HG03095 (cell line): ENCODE data around the gene SLC38A10.

Experiments
- ATAC-seq: cut with Tn5 transposase; IDR thresholded peaks from one replicate; pipeline ENCODE4 v1.9.1; 2021; ENCODE audit warnings: moderate library complexity; ENCODE audit not compliant: unreplicated experiment

Gene SLC38A10

GRCh38 chr17:81258292-81258691, 36.8 kb downstream of the SLC38A10 start:
- no peak for ATAC-seq

GRCh38 chr17:81257533-81257932, 37.6 kb downstream of the SLC38A10 start:
- ATAC-seq = no peak

- no peak for ATAC-seq
Observed at GRCh38 chr17:81256616-81257015, 38.5 kb downstream of the SLC38A10 start.

GRCh38 chr17:81254955-81255717, 40.0 kb downstream of the SLC38A10 start:
- no peak for ATAC-seq

GRCh38 chr17:81253358-81254131, 41.6 kb downstream of the SLC38A10 start:
- ATAC-seq = no peak

GRCh38 chr17:81252987-81253329, 42.1 kb downstream of the SLC38A10 start:
- ATAC-seq = no peak

- no peak for ATAC-seq
Observed at GRCh38 chr17:81252326-81252986, 42.7 kb downstream of the SLC38A10 start.

- ATAC-seq = no peak
Observed at GRCh38 chr17:81251709-81252301, 43.3 kb downstream of the SLC38A10 start.

GRCh38 chr17:81251094-81251708, 43.9 kb downstream of the SLC38A10 start:
- ATAC-seq = no peak

- no peak for ATAC-seq
Observed at GRCh38 chr17:81250286-81251093, 44.6 kb downstream of the SLC38A10 start.

- ATAC-seq = no peak
Observed at GRCh38 chr17:81249223-81250040, 45.7 kb downstream of the SLC38A10 start.

GRCh38 chr17:81248649-81249048, 46.5 kb downstream of the SLC38A10 start:
- ATAC-seq = no peak

- no peak for ATAC-seq
Observed at GRCh38 chr17:81247339-81247990, 47.6 kb downstream of the SLC38A10 start.

- no peak for ATAC-seq
Observed at GRCh38 chr17:81246679-81247338, 48.3 kb downstream of the SLC38A10 start.

- ATAC-seq = no peak
Observed at GRCh38 chr17:81246343-81246670, 48.8 kb downstream of the SLC38A10 start.

GRCh38 chr17:81245665-81246342, 49.3 kb downstream of the SLC38A10 start:
- ATAC-seq = no peak

- no peak for ATAC-seq
Observed at GRCh38 chr17:81245024-81245664, 50.0 kb downstream of the SLC38A10 start.
